Measurements from ENCODE around the gene LDLRAD4. TPM values are rescaled to one million over a fixed set of nuclear protein-coding genes. Genes with fewer than 3 reads are reported as not detected.

The LDLRAD4 gene
- total and polyA plus RNA-seq, 8 donors: 2.0 to 47.9 (median 9.0) TPM

- Histone ChIP-seq H3K4me3 (no peak overlapping the region), H3K27ac (no peak overlapping the region), H3K4me1 (peaks cover 0 to 8% (median 4%) of the 10 kb centered on the region in 4 donors), H3K27me3 (no peaks in the 10 kb centered on the region), H3K36me3 (no peaks in the 10 kb centered on the region), H3K9me3 (no peaks in the 10 kb centered on the region)
- WGBS, 5 donors: 83 to 97% (median 94%) methylated on average over 5 to 9 of the region's 9 CpGs
- intact Hi-C loops (cut with DNase I; ENCODE audit: low total_unique reads): no loop called here
- no peak for TF ChIP-seq CTCF (IDR thresholded peaks at IDR 0.05)
- TF ChIP-seq EP300 (IDR thresholded peaks at IDR 0.05): no peak
- TF ChIP-seq POLR2AphosphoS5 (IDR thresholded peaks at IDR 0.05): no peak
- no peak for TF ChIP-seq POLR2A (IDR thresholded peaks at IDR 0.05)
- DNase-seq: no peak
These were observed 34.2 kb upstream of the LDLRAD4 start for GRCh38 chr18:13184396-13184795.

GRCh38 chr18:13185675-13186198 lies 32.8 kb upstream of the LDLRAD4 start:
- intact Hi-C loops (cut with DNase I; ENCODE audit: low total_unique reads): no loop called here
- H3K27ac ChIP-seq: no peak overlapping the region
- no peaks in the 10 kb centered on the region for H3K36me3 ChIP-seq
- H3K9me3 ChIP-seq: no peaks in the 10 kb centered on the region
- H3K4me1 ChIP-seq: peaks cover 0 to 8% (median 4%) of the 10 kb centered on the region in 4 donors
- no peak for TF ChIP-seq POLR2AphosphoS5 (IDR thresholded peaks at IDR 0.05)
- no peak for TF ChIP-seq CTCF (IDR thresholded peaks at IDR 0.05)
- TF ChIP-seq EP300 (IDR thresholded peaks at IDR 0.05): no peak
- TF ChIP-seq POLR2A (IDR thresholded peaks at IDR 0.05): no peak
- no peak for DNase-seq
- H3K27me3 ChIP-seq: no peaks in the 10 kb centered on the region
- 74 to 88% (median 81%) methylated on average over 6 to 8 of the region's 8 CpGs for WGBS, 5 donors
- no peak overlapping the region for H3K4me3 ChIP-seq

GRCh38 chr18:13186687-13187086 lies 31.9 kb upstream of the LDLRAD4 start:
- 72 to 93% (median 78%) methylated on average over 4 to 6 of the region's 6 CpGs for WGBS, 5 donors
- no peak for TF ChIP-seq POLR2A (IDR thresholded peaks at IDR 0.05)
- TF ChIP-seq POLR2AphosphoS5 (IDR thresholded peaks at IDR 0.05): no peak

GRCh38 chr18:13187498-13187897 lies 31.1 kb upstream of the LDLRAD4 start:
- intact Hi-C loops (cut with DNase I; ENCODE audit: low total_unique reads): no loop called here
- Histone ChIP-seq H3K4me1 (peaks cover 0 to 9% (median 3%) of the 10 kb centered on the region in 4 donors), H3K9me3 (no peaks in the 10 kb centered on the region), H3K27me3 (no peaks in the 10 kb centered on the region), H3K4me3 (no peak overlapping the region), H3K36me3 (no peaks in the 10 kb centered on the region), H3K27ac (no peak overlapping the region)
- DNase-seq: no peak
- 87 to 92% (median 91%) methylated on average over 4 of the region's 4 CpGs for WGBS, 5 donors
- TF ChIP-seq EP300 (IDR thresholded peaks at IDR 0.05) (no peak), POLR2A (IDR thresholded peaks at IDR 0.05) (no peak), CTCF (IDR thresholded peaks at IDR 0.05) (no peak), POLR2AphosphoS5 (IDR thresholded peaks at IDR 0.05) (no peak)

More at GRCh38 chr18:13186687-13187086, 31.9 kb upstream of the LDLRAD4 start:
- no peaks in the 10 kb centered on the region for H3K36me3 ChIP-seq
- no peaks in the 10 kb centered on the region for H3K9me3 ChIP-seq
- peaks cover 0 to 10% (median 4%) of the 10 kb centered on the region in 4 donors for H3K4me1 ChIP-seq
- H3K27me3 ChIP-seq: no peaks in the 10 kb centered on the region
- no peak overlapping the region for H3K27ac ChIP-seq
- H3K4me3 ChIP-seq: no peak overlapping the region
- DNase-seq: no peak
- intact Hi-C loops (cut with DNase I; ENCODE audit: low total_unique reads): no loop called here

- 50 to 77% (median 63%) methylated on average over 3 of the region's 3 CpGs for WGBS, 5 donors
- no peak overlapping the region for H3K27ac ChIP-seq
- no peak for DNase-seq
These were observed 27.5 kb upstream of the LDLRAD4 start for GRCh38 chr18:13191031-13191430.

More at GRCh38 chr18:13191031-13191430, 27.5 kb upstream of the LDLRAD4 start:
- no peak overlapping the region for H3K4me3 ChIP-seq
- no peaks in the 10 kb centered on the region for H3K36me3 ChIP-seq
- intact Hi-C loops (cut with DNase I; ENCODE audit: low total_unique reads): no loop called here
- peaks cover 0 to 9% (median 3%) of the 10 kb centered on the region in 4 donors for H3K4me1 ChIP-seq
- no peaks in the 10 kb centered on the region for H3K27me3 ChIP-seq
- peaks cover 0 to 4% (median 0%) of the 10 kb centered on the region in 4 donors for H3K9me3 ChIP-seq
- TF ChIP-seq POLR2AphosphoS5 (IDR thresholded peaks at IDR 0.05) (no peak), CTCF (IDR thresholded peaks at IDR 0.05) (no peak)

All from stomach (tissue), 9 donors.